WTC11 (cell line): ENCODE data around the gene ADISSP. TPM values are rescaled to one million over a fixed set of nuclear protein-coding genes. Genes with fewer than 3 reads are reported as not detected.

Experiments used
- CREM ChIP-seq: sonication (generic); formaldehyde crosslinking; IDR thresholded peaks from 2 replicates; pipeline ENCODE4 v1.8.1; 2022; ENCODE audit warnings: mild to moderate bottlenecking, missing genetic modification reagents, moderate library complexity
- FOXJ3 ChIP-seq: sonication (generic); formaldehyde crosslinking; IDR thresholded peaks from 2 replicates; pipeline ENCODE4 v1.9.0; 2021; ENCODE audit warnings: missing genetic modification reagents, mild to moderate bottlenecking, borderline replicate concordance
- GABPB1 ChIP-seq: sonication (generic); formaldehyde crosslinking; IDR thresholded peaks from 2 replicates; pipeline ENCODE4 v1.8.1; 2023; ENCODE audit warnings: mild to moderate bottlenecking, missing genetic modification reagents
- IRF2 ChIP-seq: sonication (generic); formaldehyde crosslinking; IDR thresholded peaks from 2 replicates; pipeline ENCODE4 v1.8.0; 2022; ENCODE audit warnings: low read depth, missing genetic modification reagents, borderline replicate concordance
- NFE2L1 ChIP-seq: sonication (generic); formaldehyde crosslinking; IDR thresholded peaks from 2 replicates; pipeline ENCODE4 v1.8.1; 2023; ENCODE audit warnings: missing genetic modification reagents
- RELA ChIP-seq: sonication (generic); formaldehyde crosslinking; IDR thresholded peaks from 2 replicates; pipeline ENCODE4 v1.8.1; 2022; ENCODE audit warnings: missing genetic modification reagents, mild to moderate bottlenecking, borderline replicate concordance
- RORB ChIP-seq: fragments of 250-450 bp; sonication (Bioruptor Pico); IDR thresholded peaks from 2 replicates; pipeline ENCODE4 v1.9.0; 2021; ENCODE audit warnings: mild to moderate bottlenecking
- SMAD3 ChIP-seq: sonication (generic); formaldehyde crosslinking; IDR thresholded peaks from 2 replicates; pipeline ENCODE4 v1.8.0; 2022; ENCODE audit warnings: missing genetic modification reagents, mild to moderate bottlenecking, borderline replicate concordance
- TEAD1 ChIP-seq: sonication (generic); formaldehyde crosslinking; IDR thresholded peaks from 2 replicates; pipeline ENCODE4 v1.8.0; 2022; ENCODE audit warnings: mild to moderate bottlenecking, missing genetic modification reagents
- TP53 ChIP-seq: sonication (generic); formaldehyde crosslinking; IDR thresholded peaks from 2 replicates; pipeline ENCODE4 v1.8.1; 2023; ENCODE audit warnings: mild to moderate bottlenecking, missing genetic modification reagents
- ZNF317 ChIP-seq: sonication (generic); formaldehyde crosslinking; IDR thresholded peaks from 2 replicates; pipeline ENCODE4 v1.8.1; 2023; ENCODE audit warnings: low read depth, mild to moderate bottlenecking, moderate library complexity, missing genetic modification reagents, borderline replicate concordance
- total RNA-seq: library from RNA; stranded (reverse); gene quantifications from 3 replicates; pipeline ENCODE4 v1.2.3, GENCODE V29; 2021
- TF ChIP-seq, protein P1 (sequence below): sonication (generic); formaldehyde crosslinking; IDR thresholded peaks from 2 replicates; pipeline ENCODE4 v1.8.0; 2023; ENCODE audit warnings: missing genetic modification reagents, mild to moderate bottlenecking, borderline replicate concordance
- TF ChIP-seq, protein P2 (sequence below): sonication (generic); formaldehyde crosslinking; IDR thresholded peaks from 2 replicates; pipeline ENCODE4 v1.8.0; 2022; ENCODE audit warnings: mild to moderate bottlenecking, missing genetic modification reagents
- TF ChIP-seq, protein P3 (sequence below): sonication (generic); formaldehyde crosslinking; IDR thresholded peaks from 2 replicates; pipeline ENCODE4 v1.8.1; 2022; ENCODE audit warnings: mild to moderate bottlenecking, moderate library complexity, missing genetic modification reagents
- TF ChIP-seq, protein P4 (sequence below): sonication (generic); formaldehyde crosslinking; conservative IDR thresholded peaks from 2 replicates; pipeline ENCODE4 v1.8.1; 2022; ENCODE audit warnings: mild to moderate bottlenecking, missing genetic modification reagents
- TF ChIP-seq, protein P5 (sequence below): sonication (generic); formaldehyde crosslinking; IDR thresholded peaks from 2 replicates; pipeline ENCODE4 v1.8.0; 2022; ENCODE audit warnings: mild to moderate bottlenecking, missing genetic modification reagents
- TF ChIP-seq, protein P6 (sequence below): sonication (generic); formaldehyde crosslinking; IDR thresholded peaks from 2 replicates; pipeline ENCODE4 v1.8.1; 2023; ENCODE audit warnings: mild to moderate bottlenecking, missing genetic modification reagents
- TF ChIP-seq, protein P7 (sequence below): sonication (generic); formaldehyde crosslinking; IDR thresholded peaks from 2 replicates; pipeline ENCODE4 v1.8.0; 2023; ENCODE audit warnings: mild to moderate bottlenecking, missing genetic modification reagents

The ADISSP gene
- total RNA-seq, 1 experiment from 2014 or later: 129 TPM

DNA sequence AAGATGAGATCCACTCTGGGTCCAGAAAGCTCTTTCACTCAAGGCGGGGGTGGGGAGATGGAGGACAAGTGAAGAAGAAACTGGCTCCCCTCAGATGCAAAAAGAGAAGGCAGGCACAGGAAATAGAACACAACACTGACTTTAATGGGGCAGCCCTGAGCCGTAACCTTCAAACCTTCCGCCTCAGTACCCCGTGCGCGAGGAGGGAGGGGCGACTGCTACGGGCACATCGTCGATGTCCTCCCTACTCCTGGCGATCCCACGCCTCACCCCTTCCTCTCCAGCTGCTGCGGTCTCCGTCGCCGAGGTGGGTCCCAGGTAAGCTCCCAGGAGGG, 9.8 kb upstream of the ADISSP start (continued):
- TF ChIP-seq, protein P1, sequence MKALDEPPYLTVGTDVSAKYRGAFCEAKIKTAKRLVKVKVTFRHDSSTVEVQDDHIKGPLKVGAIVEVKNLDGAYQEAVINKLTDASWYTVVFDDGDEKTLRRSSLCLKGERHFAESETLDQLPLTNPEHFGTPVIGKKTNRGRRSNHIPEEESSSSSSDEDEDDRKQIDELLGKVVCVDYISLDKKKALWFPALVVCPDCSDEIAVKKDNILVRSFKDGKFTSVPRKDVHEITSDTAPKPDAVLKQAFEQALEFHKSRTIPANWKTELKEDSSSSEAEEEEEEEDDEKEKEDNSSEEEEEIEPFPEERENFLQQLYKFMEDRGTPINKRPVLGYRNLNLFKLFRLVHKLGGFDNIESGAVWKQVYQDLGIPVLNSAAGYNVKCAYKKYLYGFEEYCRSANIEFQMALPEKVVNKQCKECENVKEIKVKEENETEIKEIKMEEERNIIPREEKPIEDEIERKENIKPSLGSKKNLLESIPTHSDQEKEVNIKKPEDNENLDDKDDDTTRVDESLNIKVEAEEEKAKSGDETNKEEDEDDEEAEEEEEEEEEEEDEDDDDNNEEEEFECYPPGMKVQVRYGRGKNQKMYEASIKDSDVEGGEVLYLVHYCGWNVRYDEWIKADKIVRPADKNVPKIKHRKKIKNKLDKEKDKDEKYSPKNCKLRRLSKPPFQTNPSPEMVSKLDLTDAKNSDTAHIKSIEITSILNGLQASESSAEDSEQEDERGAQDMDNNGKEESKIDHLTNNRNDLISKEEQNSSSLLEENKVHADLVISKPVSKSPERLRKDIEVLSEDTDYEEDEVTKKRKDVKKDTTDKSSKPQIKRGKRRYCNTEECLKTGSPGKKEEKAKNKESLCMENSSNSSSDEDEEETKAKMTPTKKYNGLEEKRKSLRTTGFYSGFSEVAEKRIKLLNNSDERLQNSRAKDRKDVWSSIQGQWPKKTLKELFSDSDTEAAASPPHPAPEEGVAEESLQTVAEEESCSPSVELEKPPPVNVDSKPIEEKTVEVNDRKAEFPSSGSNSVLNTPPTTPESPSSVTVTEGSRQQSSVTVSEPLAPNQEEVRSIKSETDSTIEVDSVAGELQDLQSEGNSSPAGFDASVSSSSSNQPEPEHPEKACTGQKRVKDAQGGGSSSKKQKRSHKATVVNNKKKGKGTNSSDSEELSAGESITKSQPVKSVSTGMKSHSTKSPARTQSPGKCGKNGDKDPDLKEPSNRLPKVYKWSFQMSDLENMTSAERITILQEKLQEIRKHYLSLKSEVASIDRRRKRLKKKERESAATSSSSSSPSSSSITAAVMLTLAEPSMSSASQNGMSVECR (CRISPR knock-in tag): no peak; the same call in 1 of the 2 replicates
- TF ChIP-seq FOXJ3: no peak
- TF ChIP-seq, protein P2, sequence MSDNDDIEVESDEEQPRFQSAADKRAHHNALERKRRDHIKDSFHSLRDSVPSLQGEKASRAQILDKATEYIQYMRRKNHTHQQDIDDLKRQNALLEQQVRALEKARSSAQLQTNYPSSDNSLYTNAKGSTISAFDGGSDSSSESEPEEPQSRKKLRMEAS (CRISPR knock-in tag): no peak; the same call in 1 of the 2 replicates
- TF ChIP-seq GABPB1 (CRISPR knock-in tag): no peak
- TF ChIP-seq NFE2L1 (CRISPR knock-in tag): no peak
- TF ChIP-seq, protein P3, sequence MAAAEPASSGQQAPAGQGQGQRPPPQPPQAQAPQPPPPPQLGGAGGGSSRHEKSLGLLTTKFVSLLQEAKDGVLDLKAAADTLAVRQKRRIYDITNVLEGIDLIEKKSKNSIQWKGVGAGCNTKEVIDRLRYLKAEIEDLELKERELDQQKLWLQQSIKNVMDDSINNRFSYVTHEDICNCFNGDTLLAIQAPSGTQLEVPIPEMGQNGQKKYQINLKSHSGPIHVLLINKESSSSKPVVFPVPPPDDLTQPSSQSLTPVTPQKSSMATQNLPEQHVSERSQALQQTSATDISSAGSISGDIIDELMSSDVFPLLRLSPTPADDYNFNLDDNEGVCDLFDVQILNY (CRISPR knock-in tag): peak; percentile 64
- no peak for TF ChIP-seq IRF2 (CRISPR knock-in tag)
- no peak for TF ChIP-seq CREM (CRISPR knock-in tag)
- TF ChIP-seq RORB (CRISPR knock-in tag): no peak
- TF ChIP-seq, protein P4, sequence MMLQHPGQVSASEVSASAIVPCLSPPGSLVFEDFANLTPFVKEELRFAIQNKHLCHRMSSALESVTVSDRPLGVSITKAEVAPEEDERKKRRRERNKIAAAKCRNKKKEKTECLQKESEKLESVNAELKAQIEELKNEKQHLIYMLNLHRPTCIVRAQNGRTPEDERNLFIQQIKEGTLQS (CRISPR knock-in tag): no peak
- TF ChIP-seq SMAD3 (CRISPR knock-in tag): no peak
- no peak for TF ChIP-seq RELA (CRISPR knock-in tag)
- TF ChIP-seq, protein P5, sequence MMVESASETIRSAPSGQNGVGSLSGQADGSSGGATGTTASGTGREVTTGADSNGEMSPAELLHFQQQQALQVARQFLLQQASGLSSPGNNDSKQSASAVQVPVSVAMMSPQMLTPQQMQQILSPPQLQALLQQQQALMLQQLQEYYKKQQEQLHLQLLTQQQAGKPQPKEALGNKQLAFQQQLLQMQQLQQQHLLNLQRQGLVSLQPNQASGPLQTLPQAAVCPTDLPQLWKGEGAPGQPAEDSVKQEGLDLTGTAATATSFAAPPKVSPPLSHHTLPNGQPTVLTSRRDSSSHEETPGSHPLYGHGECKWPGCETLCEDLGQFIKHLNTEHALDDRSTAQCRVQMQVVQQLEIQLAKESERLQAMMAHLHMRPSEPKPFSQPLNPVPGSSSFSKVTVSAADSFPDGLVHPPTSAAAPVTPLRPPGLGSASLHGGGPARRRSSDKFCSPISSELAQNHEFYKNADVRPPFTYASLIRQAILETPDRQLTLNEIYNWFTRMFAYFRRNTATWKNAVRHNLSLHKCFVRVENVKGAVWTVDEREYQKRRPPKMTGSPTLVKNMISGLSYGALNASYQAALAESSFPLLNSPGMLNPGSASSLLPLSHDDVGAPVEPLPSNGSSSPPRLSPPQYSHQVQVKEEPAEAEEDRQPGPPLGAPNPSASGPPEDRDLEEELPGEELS (CRISPR knock-in tag): peak; percentile 21; the same call in 1 of the 2 replicates
- TF ChIP-seq ZNF317: no peak
- TF ChIP-seq, protein P6, sequence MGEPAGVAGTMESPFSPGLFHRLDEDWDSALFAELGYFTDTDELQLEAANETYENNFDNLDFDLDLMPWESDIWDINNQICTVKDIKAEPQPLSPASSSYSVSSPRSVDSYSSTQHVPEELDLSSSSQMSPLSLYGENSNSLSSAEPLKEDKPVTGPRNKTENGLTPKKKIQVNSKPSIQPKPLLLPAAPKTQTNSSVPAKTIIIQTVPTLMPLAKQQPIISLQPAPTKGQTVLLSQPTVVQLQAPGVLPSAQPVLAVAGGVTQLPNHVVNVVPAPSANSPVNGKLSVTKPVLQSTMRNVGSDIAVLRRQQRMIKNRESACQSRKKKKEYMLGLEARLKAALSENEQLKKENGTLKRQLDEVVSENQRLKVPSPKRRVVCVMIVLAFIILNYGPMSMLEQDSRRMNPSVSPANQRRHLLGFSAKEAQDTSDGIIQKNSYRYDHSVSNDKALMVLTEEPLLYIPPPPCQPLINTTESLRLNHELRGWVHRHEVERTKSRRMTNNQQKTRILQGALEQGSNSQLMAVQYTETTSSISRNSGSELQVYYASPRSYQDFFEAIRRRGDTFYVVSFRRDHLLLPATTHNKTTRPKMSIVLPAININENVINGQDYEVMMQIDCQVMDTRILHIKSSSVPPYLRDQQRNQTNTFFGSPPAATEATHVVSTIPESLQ: no peak
- TF ChIP-seq, protein P7, sequence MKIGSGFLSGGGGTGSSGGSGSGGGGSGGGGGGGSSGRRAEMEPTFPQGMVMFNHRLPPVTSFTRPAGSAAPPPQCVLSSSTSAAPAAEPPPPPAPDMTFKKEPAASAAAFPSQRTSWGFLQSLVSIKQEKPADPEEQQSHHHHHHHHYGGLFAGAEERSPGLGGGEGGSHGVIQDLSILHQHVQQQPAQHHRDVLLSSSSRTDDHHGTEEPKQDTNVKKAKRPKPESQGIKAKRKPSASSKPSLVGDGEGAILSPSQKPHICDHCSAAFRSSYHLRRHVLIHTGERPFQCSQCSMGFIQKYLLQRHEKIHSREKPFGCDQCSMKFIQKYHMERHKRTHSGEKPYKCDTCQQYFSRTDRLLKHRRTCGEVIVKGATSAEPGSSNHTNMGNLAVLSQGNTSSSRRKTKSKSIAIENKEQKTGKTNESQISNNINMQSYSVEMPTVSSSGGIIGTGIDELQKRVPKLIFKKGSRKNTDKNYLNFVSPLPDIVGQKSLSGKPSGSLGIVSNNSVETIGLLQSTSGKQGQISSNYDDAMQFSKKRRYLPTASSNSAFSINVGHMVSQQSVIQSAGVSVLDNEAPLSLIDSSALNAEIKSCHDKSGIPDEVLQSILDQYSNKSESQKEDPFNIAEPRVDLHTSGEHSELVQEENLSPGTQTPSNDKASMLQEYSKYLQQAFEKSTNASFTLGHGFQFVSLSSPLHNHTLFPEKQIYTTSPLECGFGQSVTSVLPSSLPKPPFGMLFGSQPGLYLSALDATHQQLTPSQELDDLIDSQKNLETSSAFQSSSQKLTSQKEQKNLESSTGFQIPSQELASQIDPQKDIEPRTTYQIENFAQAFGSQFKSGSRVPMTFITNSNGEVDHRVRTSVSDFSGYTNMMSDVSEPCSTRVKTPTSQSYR: no peak; the same call in 1 of the 2 replicates
- no peak for TF ChIP-seq TP53 (CRISPR knock-in tag)
- TF ChIP-seq TEAD1: 0 out of 2 replicates have a peak, but pooled peaks have one; percentile 24
